HUES48 (cell line): ENCODE data around the gene RGCC.
"Not testable (repeated sequence)": the region's sequence is repeated elsewhere in the genome, so short reads cannot be mapped to it uniquely, and the experiment has no call there.

Source experiments
- H3K27ac ChIP-seq: one replicate; pipeline ENCODE4 v1.7.0; 2013; ENCODE audit warnings: low read depth, low read length, inconsistent platforms
- H3K27me3 ChIP-seq: 2 replicates; pipeline ENCODE4 v1.6.1; 2013; ENCODE audit warnings: mild to moderate bottlenecking, low read length; ENCODE audit not compliant: control insufficient read depth, insufficient read depth
- H3K36me3 ChIP-seq: 2 replicates; pipeline ENCODE4 v1.6.1; 2013; ENCODE audit warnings: low read length; ENCODE audit not compliant: control insufficient read depth, insufficient read depth
- H3K4me1 ChIP-seq: 2 replicates; pipeline ENCODE4 v1.6.1; 2013; ENCODE audit warnings: mild to moderate bottlenecking, low read length; ENCODE audit not compliant: control insufficient read depth, insufficient read depth
- H3K4me3 ChIP-seq: 2 replicates; pipeline ENCODE4 v1.5.1; 2013; ENCODE audit warnings: mild to moderate bottlenecking, low read depth, low read length
- H3K9ac ChIP-seq: 2 replicates; pipeline ENCODE4 v1.6.1; 2013; ENCODE audit warnings: mild to moderate bottlenecking, low read depth, low read length, moderate library complexity
- H3K9me3 ChIP-seq: 2 replicates; pipeline ENCODE4 v1.6.1; 2013; ENCODE audit warnings: low read length; ENCODE audit not compliant: control insufficient read depth, insufficient read depth

The RGCC gene

DNA sequence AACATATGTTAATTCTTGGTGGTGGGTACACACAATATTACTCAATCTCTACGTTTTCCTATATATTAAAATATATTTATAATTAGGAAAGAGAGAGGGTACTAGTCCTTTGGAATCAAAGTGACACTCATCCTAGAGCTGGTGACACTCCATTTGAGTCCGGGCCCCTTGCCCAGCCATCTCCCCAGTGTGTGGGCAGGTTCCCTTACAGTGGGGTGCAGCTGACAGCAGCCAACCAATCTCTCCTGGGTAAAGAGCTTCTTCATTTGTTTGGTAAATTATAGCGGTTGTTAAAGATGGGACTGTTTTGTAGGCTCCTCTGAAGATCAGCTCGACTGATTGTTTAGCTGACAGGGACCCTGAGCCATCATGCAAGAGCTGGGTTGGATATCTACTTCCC is 37.2 kb upstream of the RGCC start:
- no peak overlapping the region for H3K9ac ChIP-seq
- H3K27me3 ChIP-seq: no peaks in the 10 kb centered on the region
- H3K36me3 ChIP-seq: no peaks in the 10 kb centered on the region
- H3K9me3 ChIP-seq: no peaks in the 10 kb centered on the region
- H3K27ac ChIP-seq: no peak overlapping the region
- H3K4me1 ChIP-seq: no peaks in the 10 kb centered on the region
- no peak overlapping the region for H3K4me3 ChIP-seq

DNA sequence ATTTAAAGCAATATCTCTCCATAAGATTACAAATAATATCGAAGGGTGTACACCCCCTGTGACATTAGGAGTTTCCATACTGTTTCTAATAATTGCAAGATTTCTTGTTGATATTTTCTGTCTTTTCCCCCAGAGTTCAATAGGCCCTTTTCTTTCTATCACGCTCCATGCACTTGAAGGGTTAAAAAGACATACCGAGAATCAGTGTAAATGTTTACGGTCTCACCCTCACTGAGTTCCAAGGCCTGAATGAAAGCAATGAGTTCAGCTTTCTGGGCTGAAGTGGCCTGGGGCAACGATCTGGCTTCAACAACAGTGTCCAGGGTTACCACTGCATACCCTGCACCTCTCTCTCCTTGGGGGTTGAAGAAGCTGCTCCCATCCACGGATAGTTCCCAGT is 36.0 kb upstream of the RGCC start:
- not testable (repeated sequence) for H3K4me3 ChIP-seq, H3K27ac ChIP-seq, H3K4me1 ChIP-seq, H3K9ac ChIP-seq, H3K36me3 ChIP-seq, H3K27me3 ChIP-seq, H3K9me3 ChIP-seq

DNA sequence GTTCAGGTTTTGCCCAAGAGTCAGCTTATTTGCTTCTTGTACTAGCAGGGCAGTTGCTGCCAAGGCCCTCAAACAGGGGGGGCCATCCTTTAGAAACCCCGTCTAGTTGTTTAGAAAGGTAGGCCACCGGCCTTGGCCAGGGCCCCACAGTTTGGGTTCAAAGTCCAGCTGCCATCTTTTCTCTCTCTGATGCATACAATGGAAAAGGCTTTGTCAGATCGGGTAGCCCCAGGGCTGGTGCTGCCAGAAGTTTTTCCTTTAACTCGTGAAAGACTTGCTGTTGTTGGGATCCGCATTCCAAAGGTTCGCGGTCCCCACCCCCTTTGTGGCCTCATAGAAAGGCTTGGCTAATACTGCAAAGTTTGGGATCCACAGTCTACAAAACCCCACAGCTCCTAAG is 35.4 kb upstream of the RGCC start:
- H3K9me3 ChIP-seq, H3K27ac ChIP-seq, H3K4me3 ChIP-seq, H3K36me3 ChIP-seq, H3K27me3 ChIP-seq, H3K4me1 ChIP-seq, H3K9ac ChIP-seq: not testable (repeated sequence)

DNA sequence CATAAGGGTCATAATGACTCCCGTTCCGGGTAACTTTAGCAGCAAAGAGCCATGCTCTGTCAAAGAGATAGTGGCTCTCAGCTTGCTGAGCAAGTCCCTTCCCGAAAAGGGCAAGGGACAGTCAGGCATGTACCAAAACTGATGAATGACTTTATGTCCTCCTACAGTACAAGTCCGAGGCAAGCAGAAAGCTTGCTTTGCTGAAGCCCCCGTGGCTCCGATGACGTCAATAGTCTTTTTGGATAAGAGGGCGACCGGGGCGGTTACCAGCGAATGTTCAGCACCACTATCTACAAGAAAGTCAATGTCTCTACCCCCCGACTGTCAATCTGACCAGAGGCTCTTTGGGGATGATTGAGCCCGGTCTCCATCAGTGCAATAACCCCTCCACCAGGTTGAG is 34.1 kb upstream of the RGCC start:
- not testable (repeated sequence) for H3K9ac ChIP-seq, H3K4me1 ChIP-seq, H3K4me3 ChIP-seq, H3K36me3 ChIP-seq, H3K27ac ChIP-seq, H3K27me3 ChIP-seq, H3K9me3 ChIP-seq

DNA sequence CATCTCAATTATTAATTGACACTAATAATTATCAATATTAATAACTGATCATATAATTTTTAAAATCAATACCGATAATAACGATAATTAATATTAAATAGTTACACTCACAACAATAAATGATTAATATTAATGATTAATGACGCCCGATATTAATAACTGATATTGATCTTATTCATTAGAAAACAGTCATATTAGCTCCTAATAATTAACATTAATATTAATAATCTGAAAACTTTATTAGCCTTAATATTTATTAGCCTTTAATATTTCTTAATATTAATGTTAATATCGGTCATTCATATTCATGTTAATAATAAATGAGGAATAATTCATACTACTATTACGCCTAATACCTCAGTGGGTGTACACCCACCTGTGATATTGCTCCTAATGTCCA is 32.7 kb upstream of the RGCC start:
- H3K27ac ChIP-seq, H3K9ac ChIP-seq, H3K36me3 ChIP-seq, H3K4me1 ChIP-seq, H3K9me3 ChIP-seq, H3K4me3 ChIP-seq: not testable (repeated sequence)
- peaks cover 13% of the 10 kb centered on the region for H3K27me3 ChIP-seq

DNA sequence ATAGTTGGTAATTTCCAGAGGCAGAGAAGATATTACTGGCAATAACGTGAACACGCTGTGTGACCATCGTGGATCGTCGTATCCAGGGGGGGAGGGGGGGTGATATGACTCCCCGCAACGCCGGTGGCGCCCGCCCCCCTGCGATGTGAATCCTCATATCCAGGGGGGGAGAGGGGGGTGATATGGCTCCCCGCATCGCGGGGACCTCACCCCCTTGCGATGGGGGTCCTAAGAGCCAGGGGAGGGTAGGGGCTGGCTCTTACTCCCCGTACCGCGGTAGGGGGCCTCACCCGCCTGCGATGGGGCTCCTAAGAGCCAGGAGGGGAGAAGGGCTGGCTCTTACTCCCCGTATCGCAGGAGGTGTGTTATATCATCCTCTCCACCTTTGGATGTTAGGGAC is 31.3 kb upstream of the RGCC start:
- no peaks in the 10 kb centered on the region for H3K36me3 ChIP-seq
- H3K9me3 ChIP-seq: no peaks in the 10 kb centered on the region
- no peak overlapping the region for H3K9ac ChIP-seq
- H3K4me1 ChIP-seq: no peaks in the 10 kb centered on the region
- H3K4me3 ChIP-seq: no peak overlapping the region
- no peak overlapping the region for H3K27ac ChIP-seq
- peaks cover 13% of the 10 kb centered on the region for H3K27me3 ChIP-seq

DNA sequence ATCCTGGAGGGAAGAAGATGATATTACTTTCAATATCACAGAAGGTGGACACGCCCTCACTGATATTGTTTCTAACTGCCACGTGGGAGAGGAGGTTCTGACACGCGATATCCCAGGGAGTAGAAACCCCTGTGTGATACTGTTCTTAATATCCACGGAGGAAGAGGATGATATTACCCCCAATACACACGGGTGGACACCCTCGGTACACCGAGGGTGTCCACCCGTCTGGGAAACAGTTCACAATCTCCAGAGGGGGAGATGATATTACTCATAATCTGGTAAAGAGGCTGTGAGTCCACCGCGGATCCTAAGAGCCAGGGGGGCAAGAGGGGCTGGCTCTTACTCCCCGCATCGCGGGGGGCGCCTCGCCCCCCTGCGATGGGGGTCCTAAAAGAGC is 29.7 kb upstream of the RGCC start:
- Histone ChIP-seq H3K4me1 (no peaks in the 10 kb centered on the region), H3K27ac (no peak overlapping the region), H3K4me3 (peak overlapping the region; percentile 67), H3K9me3 (no peaks in the 10 kb centered on the region), H3K36me3 (no peaks in the 10 kb centered on the region), H3K9ac (no peak overlapping the region), H3K27me3 (peaks cover 13% of the 10 kb centered on the region)

DNA sequence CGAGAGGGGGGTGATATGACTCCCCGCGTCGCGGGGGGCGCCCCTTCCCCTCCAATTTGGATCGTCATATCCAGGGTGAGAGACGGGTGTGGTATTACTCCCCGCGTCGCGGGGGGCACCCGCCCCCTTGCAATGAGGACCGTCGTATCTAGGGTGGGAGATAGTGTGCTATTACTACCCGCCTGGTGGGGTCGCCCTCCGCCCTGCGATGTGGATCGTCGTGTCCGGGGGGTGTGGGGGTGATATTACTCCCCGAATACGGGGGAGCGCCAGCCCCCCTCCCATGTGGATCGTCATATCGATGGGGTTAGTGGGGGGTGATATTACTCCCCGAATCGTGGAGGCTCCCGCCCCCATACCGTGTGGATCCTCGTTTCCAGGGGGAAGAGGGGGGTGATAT is 29.2 kb upstream of the RGCC start:
- Histone ChIP-seq H3K9ac (no peak overlapping the region), H3K27me3 (peaks cover 13% of the 10 kb centered on the region), H3K4me3 (peak overlapping the region; percentile 67), H3K9me3 (no peaks in the 10 kb centered on the region), H3K36me3 (no peaks in the 10 kb centered on the region), H3K4me1 (no peaks in the 10 kb centered on the region), H3K27ac (no peak overlapping the region)

DNA sequence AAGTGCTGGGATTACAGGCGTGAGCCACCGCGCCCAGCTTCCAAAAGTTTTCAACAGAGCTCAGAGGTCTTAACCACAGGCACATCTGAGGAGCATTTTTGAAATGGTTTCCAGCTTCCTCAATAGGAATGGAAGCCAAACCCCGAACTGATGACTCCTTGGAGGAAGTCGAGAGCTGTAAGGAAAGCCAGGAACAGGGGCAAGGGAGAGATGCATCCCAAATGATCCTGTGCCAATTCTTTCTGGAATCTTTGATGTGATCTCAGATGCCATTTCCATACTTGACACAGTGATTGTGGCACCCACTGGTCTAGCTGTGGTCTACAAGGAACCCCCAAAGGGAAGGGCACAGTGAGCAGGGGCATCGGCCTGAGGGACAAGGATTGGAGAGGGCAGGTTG is 23.3 kb upstream of the RGCC start:
- not testable (repeated sequence) for H3K9me3 ChIP-seq, H3K27ac ChIP-seq, H3K4me1 ChIP-seq, H3K9ac ChIP-seq, H3K4me3 ChIP-seq, H3K36me3 ChIP-seq, H3K27me3 ChIP-seq

DNA sequence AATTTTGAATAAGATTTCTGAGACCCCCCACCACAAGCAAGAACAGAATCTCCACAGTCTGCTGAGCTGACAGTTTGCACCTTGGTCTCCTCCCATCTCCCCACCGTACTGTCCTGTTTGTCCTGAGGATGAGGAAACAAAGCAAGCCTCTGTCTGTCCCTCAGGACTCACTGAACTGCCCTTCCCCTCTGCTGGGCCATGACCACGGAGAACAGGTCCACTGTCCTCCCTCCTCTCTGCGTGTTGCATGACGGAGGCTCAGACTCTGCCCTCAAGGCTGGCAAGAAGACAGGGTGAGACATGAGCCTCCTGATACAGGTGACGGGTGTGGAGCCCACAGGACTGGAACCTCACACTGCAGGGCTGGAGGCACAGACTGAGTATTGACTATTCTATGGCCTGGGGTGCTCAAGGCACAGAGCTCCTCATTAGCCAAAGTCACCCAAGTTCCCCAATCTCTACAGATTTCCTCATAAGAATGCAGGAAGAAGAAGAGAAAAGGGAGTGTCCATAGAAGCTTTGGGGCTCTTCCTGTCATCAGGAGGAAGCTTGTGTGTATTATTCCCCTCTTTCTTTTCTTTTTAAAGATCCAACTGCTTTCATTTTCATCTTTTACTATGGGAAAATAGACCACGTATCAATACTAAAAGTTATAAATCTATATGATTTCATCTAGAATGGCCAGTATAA is 22.4 kb upstream of the RGCC start:
- Histone ChIP-seq H3K27me3 (no peaks in the 10 kb centered on the region), H3K4me3 (no peak overlapping the region), H3K36me3 (no peaks in the 10 kb centered on the region), H3K9ac (no peak overlapping the region), H3K27ac (no peak overlapping the region), H3K4me1 (no peaks in the 10 kb centered on the region), H3K9me3 (no peaks in the 10 kb centered on the region)

DNA sequence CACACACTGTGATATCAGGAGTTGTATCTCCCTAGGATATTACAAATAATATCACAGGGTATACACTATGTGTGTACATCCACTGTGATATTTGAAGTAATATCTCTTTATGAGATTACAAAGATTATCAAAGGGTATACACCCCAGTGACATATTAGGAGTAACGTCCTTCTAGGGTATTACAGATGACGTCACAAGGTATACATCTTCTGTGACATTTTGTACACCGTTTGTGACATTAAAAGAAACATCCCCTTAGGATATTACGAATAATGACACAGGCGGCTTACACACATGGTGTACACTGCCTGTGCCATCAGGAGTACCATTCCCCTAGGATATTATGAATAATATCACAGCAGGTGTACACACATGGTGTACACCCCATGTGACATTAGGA is 13.4 kb upstream of the RGCC start:
- H3K4me1 ChIP-seq: no peaks in the 10 kb centered on the region
- H3K27ac ChIP-seq: no peak overlapping the region
- H3K36me3 ChIP-seq: no peaks in the 10 kb centered on the region
- H3K27me3 ChIP-seq: no peaks in the 10 kb centered on the region
- H3K4me3 ChIP-seq: no peak overlapping the region
- no peaks in the 10 kb centered on the region for H3K9me3 ChIP-seq
- H3K9ac ChIP-seq: no peak overlapping the region

DNA sequence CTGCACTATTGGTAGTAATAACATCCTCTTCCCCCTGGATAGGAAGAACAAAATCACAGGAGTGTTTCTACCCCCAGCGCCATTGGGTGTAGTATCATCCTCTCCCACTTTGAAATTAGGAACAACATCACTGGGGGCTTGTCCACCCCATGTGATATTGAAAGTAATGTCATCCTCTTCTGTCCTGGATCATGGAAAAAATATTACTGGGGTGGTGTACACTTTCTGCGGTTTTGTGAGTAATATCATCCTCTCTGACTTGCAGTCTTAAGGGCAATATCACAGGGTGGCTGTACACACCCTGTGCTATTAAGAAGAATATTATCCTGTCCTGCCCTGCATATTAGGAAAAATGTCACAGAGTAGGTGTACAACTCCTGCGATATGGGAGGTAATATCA is 4.9 kb upstream of the RGCC start:
- Histone ChIP-seq H3K4me1 (no peaks in the 10 kb centered on the region), H3K9ac (no peak overlapping the region), H3K27ac (no peak overlapping the region), H3K36me3 (no peaks in the 10 kb centered on the region), H3K27me3 (peaks cover 46% of the 10 kb centered on the region), H3K9me3 (no peaks in the 10 kb centered on the region), H3K4me3 (no peak overlapping the region)
